Measurements from ENCODE around the gene PIGN.

DNA sequence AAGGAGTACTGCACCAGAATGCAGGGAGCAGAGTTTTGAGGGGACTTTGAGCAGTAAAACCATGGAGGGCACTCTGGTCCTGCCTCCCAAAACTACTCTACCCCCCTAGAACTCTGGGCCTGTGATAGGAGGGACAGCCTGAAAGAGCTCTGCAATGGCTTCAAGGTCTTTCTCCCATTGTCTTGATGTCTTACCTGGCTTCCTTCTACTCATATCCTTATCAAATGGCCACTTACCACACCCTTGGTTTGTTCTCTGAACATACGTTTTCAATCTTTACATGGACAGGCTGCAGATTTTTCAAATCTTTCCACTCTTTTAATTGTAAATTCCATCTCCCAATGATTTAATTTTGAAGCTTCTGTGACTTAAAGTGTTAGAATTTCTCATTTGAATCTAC is 27.9 kb upstream of the PIGN start:
- TF ChIP-seq, protein P1, sequence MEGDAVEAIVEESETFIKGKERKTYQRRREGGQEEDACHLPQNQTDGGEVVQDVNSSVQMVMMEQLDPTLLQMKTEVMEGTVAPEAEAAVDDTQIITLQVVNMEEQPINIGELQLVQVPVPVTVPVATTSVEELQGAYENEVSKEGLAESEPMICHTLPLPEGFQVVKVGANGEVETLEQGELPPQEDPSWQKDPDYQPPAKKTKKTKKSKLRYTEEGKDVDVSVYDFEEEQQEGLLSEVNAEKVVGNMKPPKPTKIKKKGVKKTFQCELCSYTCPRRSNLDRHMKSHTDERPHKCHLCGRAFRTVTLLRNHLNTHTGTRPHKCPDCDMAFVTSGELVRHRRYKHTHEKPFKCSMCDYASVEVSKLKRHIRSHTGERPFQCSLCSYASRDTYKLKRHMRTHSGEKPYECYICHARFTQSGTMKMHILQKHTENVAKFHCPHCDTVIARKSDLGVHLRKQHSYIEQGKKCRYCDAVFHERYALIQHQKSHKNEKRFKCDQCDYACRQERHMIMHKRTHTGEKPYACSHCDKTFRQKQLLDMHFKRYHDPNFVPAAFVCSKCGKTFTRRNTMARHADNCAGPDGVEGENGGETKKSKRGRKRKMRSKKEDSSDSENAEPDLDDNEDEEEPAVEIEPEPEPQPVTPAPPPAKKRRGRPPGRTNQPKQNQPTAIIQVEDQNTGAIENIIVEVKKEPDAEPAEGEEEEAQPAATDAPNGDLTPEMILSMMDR (IDR thresholded peaks at IDR 0.05), result no peak
- no peak for TF ChIP-seq POLR2A (IDR thresholded peaks at IDR 0.05)
